Skin of body (tissue), 3 donors: Measurements from ENCODE around the gene WEE1. TPM values are rescaled to one million over a fixed set of nuclear protein-coding genes. Genes with fewer than 3 reads are reported as not detected.
"Not testable (repeated sequence)": the region's sequence is repeated elsewhere in the genome, so short reads cannot be mapped to it uniquely, and the experiment has no call there.

Experiments
- DNase-seq: peaks from one replicate; lab custom pipeline; 2025; lab: John Stamatoyannopoulos, UW
- small RNA-seq: library from RNA; depleted of rRNA; stranded (forward); fragments of <200 nt; gene quantifications from one replicate; pipeline ENCODE3, GENCODE V24; 2014; ENCODE audit warnings: low replicate concordance
- total RNA-seq: library from RNA; depleted of rRNA; stranded (reverse); fragments of >200 nt; gene quantifications from one replicate; pipeline ENCODE4 v1.2.3, GENCODE V29; 2014

The WEE1 gene
- total RNA-seq, 1 donor from 2014 or later = 54.5 TPM

GRCh38 chr11:9622353-9622752 is 48.9 kb downstream of the WEE1 start:
- not testable (repeated sequence) for DNase-seq

- not testable (repeated sequence) for DNase-seq
Observed at GRCh38 chr11:9623053-9623452, 49.6 kb downstream of the WEE1 start.

- no peak for DNase-seq
Observed at GRCh38 chr11:9624448-9624847, 51.0 kb downstream of the WEE1 start.

GRCh38 chr11:9625162-9625561 is 51.7 kb downstream of the WEE1 start:
- no peak for DNase-seq

- DNase-seq = no peak
Observed at GRCh38 chr11:9625728-9626127, 52.3 kb downstream of the WEE1 start.

- no peak for DNase-seq
Observed at GRCh38 chr11:9626496-9627394, 53.3 kb downstream of the WEE1 start.

GRCh38 chr11:9629064-9629463 is 55.6 kb downstream of the WEE1 start:
- no peak for DNase-seq

GRCh38 chr11:9633679-9634078 is 60.2 kb downstream of the WEE1 start:
- DNase-seq = no peak

- DNase-seq = no peak
Observed at GRCh38 chr11:9636691-9637090, 63.2 kb downstream of the WEE1 start.

- DNase-seq = no peak
Observed at GRCh38 chr11:9639099-9639498, 65.6 kb downstream of the WEE1 start.

Small RNA genes lying within 50 kb of the gene (small RNA-seq; reads per million reads assigned to genes)
- gene RF01210 = not detected

Other genes starting within 250 kb of the WEE1 start
- 97.8 TPM for gene IPO7, start 189.0 kb upstream of the WEE1 start, total RNA-seq
- gene ZNF143, start 112.7 kb upstream of the WEE1 start, total RNA-seq = 22.3 TPM
- gene SWAP70, start 90.4 kb downstream of the WEE1 start, total RNA-seq = 31.8 TPM